GM23338 (cell line): ENCODE data around the gene CD300A. TPM values are rescaled to one million over a fixed set of nuclear protein-coding genes. Genes with fewer than 3 reads are reported as not detected.

ENCODE experiments used
- ATAC-seq: fragments of 200-7000 bp; cut with Tn5 transposase; 3 replicates; pipeline ENCODE4 v1.9.1; 2020
- DNase-seq: peaks from one replicate; pipeline ENCODE4 v3.0.0-alpha.2; 2015; ENCODE audit warnings: low spot score
- H2AFZ ChIP-seq: fragments of 200-600 bp; sonication (generic); 2 replicates; pipeline ENCODE4 v1.8.0; 2016; ENCODE audit warnings: antibody characterized with exemption, mild to moderate bottlenecking, moderate library complexity
- H3F3A ChIP-seq: fragments of 200-600 bp; sonication (generic); replicated peaks from 2 replicates; pipeline ENCODE4 v1.8.0; 2017; ENCODE audit warnings: antibody characterized with exemption, mixed run types, low read depth
- H3K27ac ChIP-seq: fragments of 200-600 bp; sonication (generic); 2 replicates; pipeline ENCODE4 v1.6.1; 2016; ENCODE audit warnings: low read depth
- H3K27me3 ChIP-seq: fragments of 200-600 bp; sonication (generic); 2 replicates; pipeline ENCODE4 v1.8.0; 2016; ENCODE audit warnings: mild to moderate bottlenecking, mixed run types, moderate library complexity; ENCODE audit not compliant: insufficient read depth
- H3K36me3 ChIP-seq: fragments of 200-600 bp; sonication (generic); 2 replicates; pipeline ENCODE4 v1.8.0; 2016; ENCODE audit warnings: mild to moderate bottlenecking; ENCODE audit not compliant: insufficient read depth
- H3K4me1 ChIP-seq: fragments of 200-600 bp; sonication (generic); 2 replicates; pipeline ENCODE4 v1.8.0; 2016; ENCODE audit warnings: mild to moderate bottlenecking, moderate library complexity; ENCODE audit not compliant: insufficient read depth
- H3K4me2 ChIP-seq: fragments of 200-600 bp; sonication (generic); 2 replicates; pipeline ENCODE4 v1.7.1; 2017; ENCODE audit warnings: mixed run types
- H3K4me3 ChIP-seq: fragments of 200-600 bp; sonication (generic); 2 replicates; pipeline ENCODE4 v1.6.1; 2016; ENCODE audit warnings: mixed run types
- H3K79me2 ChIP-seq: fragments of 200-600 bp; sonication (generic); replicated peaks from 2 replicates; pipeline ENCODE4 v1.8.0; 2017; ENCODE audit warnings: mild to moderate bottlenecking; ENCODE audit not compliant: insufficient read depth
- H3K9me2 ChIP-seq: fragments of 200-600 bp; sonication (generic); 2 replicates; pipeline ENCODE4 v1.8.0; 2017; ENCODE audit not compliant: insufficient read depth
- H4K20me1 ChIP-seq: fragments of 200-600 bp; sonication (generic); replicated peaks from 2 replicates; pipeline ENCODE4 v1.8.0; 2017; ENCODE audit warnings: mild to moderate bottlenecking; ENCODE audit not compliant: insufficient read depth
- H3K27ac Mint-ChIP-seq: 2 replicates; pipeline ENCODE4 v1.8.0; 2020; ENCODE audit warnings: inconsistent platforms, mild to moderate bottlenecking, moderate library complexity, mixed read lengths
- H3K27me3 Mint-ChIP-seq: 3 replicates; pipeline ENCODE4 v1.8.0; 2022; ENCODE audit warnings: low read depth, mild to moderate bottlenecking, moderate library complexity, mixed read lengths, inconsistent platforms; ENCODE audit not compliant: insufficient read depth, poor library complexity
- H3K36me3 Mint-ChIP-seq: 3 replicates; pipeline ENCODE4 v1.8.0; 2021; ENCODE audit warnings: low read depth, mild to moderate bottlenecking, inconsistent platforms, moderate library complexity, mixed read lengths
- H3K4me1 Mint-ChIP-seq: 3 replicates; pipeline ENCODE4 v1.8.0; 2020; ENCODE audit warnings: mild to moderate bottlenecking, inconsistent platforms, mixed read lengths
- H3K4me3 Mint-ChIP-seq: 3 replicates; pipeline ENCODE4 v1.8.0; 2021; ENCODE audit warnings: moderate library complexity, mild to moderate bottlenecking, inconsistent platforms, mixed read lengths
- H3K9me3 Mint-ChIP-seq: 3 replicates; pipeline ENCODE4 v1.8.0; 2020; ENCODE audit warnings: moderate library complexity, mild to moderate bottlenecking, inconsistent platforms, mixed read lengths
- CREB1 ChIP-seq: fragments of 250-450 bp; sonication (Bioruptor Pico); IDR thresholded peaks from 2 replicates; pipeline ENCODE4 v1.5.0; 2020; ENCODE audit warnings: low read depth, mild to moderate bottlenecking, moderate library complexity
- EZH2 ChIP-seq: fragments of 200-600 bp; sonication (generic); IDR thresholded peaks from one replicate; pipeline ENCODE4 v1.8.0; 2017; ENCODE audit warnings: antibody characterized with exemption, mild to moderate bottlenecking, low read depth; ENCODE audit not compliant: unreplicated experiment
- EZH2phosphoT487 ChIP-seq: fragments of 200-600 bp; sonication (generic); IDR thresholded peaks from one replicate; pipeline ENCODE4 v1.8.1; 2018; ENCODE audit warnings: antibody characterized with exemption; ENCODE audit not compliant: unreplicated experiment
- NANOG ChIP-seq: IDR thresholded peaks from 2 replicates; pipeline ENCODE4 v1.6.1; 2016; ENCODE audit warnings: antibody characterized with exemption, borderline replicate concordance
- REST ChIP-seq: IDR thresholded peaks from one replicate; pipeline ENCODE4 v1.6.1; 2018; ENCODE audit warnings: antibody characterized with exemption; ENCODE audit not compliant: unreplicated experiment
- ZNF331 ChIP-seq: fragments of 250-450 bp; sonication (Bioruptor Pico); IDR thresholded peaks from 2 replicates; pipeline ENCODE4 v1.5.0; 2020; ENCODE audit warnings: low read depth, mild to moderate bottlenecking, moderate library complexity
- polyA plus RNA-seq: library from polyadenylated mRNA; unstranded; fragments of >200 nt; fragmentation: Nextera tagmentation; extraction: Ambion mirVana; gene quantifications from 2 replicates; pipeline ENCODE4 v1.2.1, GENCODE V29; 2016
- total RNA-seq: library from RNA; depleted of rRNA; stranded (reverse); fragments of >200 nt; shearing (Covaris generic); gene quantifications from 2 replicates; pipeline ENCODE4 v1.2.3, GENCODE V29; 2014

The CD300A gene
- total and polyA plus RNA-seq, 2 experiments from 2014 or later: 0.37 to 0.45 TPM

- no peak for TF ChIP-seq EZH2
- TF ChIP-seq NANOG: no peak
- TF ChIP-seq EZH2phosphoT487: no peak
- TF ChIP-seq REST: no peak
These were observed 14.2 kb upstream of the CD300A start (continued) for GRCh38 chr17:74452033-74452840.

- H3K4me2 ChIP-seq: peak overlapping the region; percentile 94
- Mint-ChIP-seq H3K27me3 (peaks cover 31% of the 10 kb centered on the region), H3K4me1 (peaks cover 45% of the 10 kb centered on the region), H3K36me3 (no peaks in the 10 kb centered on the region), H3K27ac (no peak overlapping the region), H3K9me3 (no peaks in the 10 kb centered on the region), H3K4me3 (peak overlapping the region; percentile 67)
- H3K4me1 ChIP-seq: peaks cover 18% of the 10 kb centered on the region
- no peaks in the 10 kb centered on the region for H3K79me2 ChIP-seq
- no peaks in the 10 kb centered on the region for H4K20me1 ChIP-seq
- peaks cover 28% of the 10 kb centered on the region for H3K27me3 ChIP-seq
- H3K36me3 ChIP-seq: no peaks in the 10 kb centered on the region
- no peaks in the 10 kb centered on the region; the same call in 1 of the 2 replicates for H3F3A ChIP-seq
- DNase-seq (no peak), ATAC-seq (peak; percentile 7)
- no peaks in the 10 kb centered on the region for H3K9me2 ChIP-seq
- TF ChIP-seq CREB1 (CRISPR knock-in tag) (no peak), ZNF331 (CRISPR knock-in tag) (no peak), REST (peak; percentile 48)
- no peak overlapping the region for H3K27ac ChIP-seq
- peak overlapping the region; percentile 87; the same call in 1 of the 2 replicates for H2AFZ ChIP-seq
- H3K4me3 ChIP-seq: peak overlapping the region; percentile 66
These were observed 13.4 kb upstream of the CD300A start for GRCh38 chr17:74452841-74453661.
